Measurements from ENCODE around the gene ZP4. TPM values are rescaled to one million over a fixed set of nuclear protein-coding genes. Genes with fewer than 3 reads are reported as not detected.

ZP4 gene
- total RNA-seq, 1 donor = not detected

- no peaks in the 10 kb centered on the region for H3K9me3 ChIP-seq (ENCODE audit: low read depth, low read length)
- DNase-seq (ENCODE audit: insufficient read length, low spot score, missing footprints) = no peak
- no peak overlapping the region for H3K27ac ChIP-seq (ENCODE audit: low read depth, low read length)
- TF ChIP-seq CTCF (IDR thresholded peaks at IDR 0.05; ENCODE audit: extremely low read depth, low read depth, low read length) = no peak
- H3K4me2 ChIP-seq (ENCODE audit: insufficient read depth, low read length) = no peak overlapping the region
- H3K27me3 ChIP-seq (ENCODE audit: insufficient read depth, low read length) = no peaks in the 10 kb centered on the region
- no peaks in the 10 kb centered on the region for H3K4me1 ChIP-seq (ENCODE audit: insufficient read depth, low read length)
- no peaks in the 10 kb centered on the region for H3K36me3 ChIP-seq (ENCODE audit: insufficient read depth, low read length)
- H4K20me1 ChIP-seq (ENCODE audit: insufficient read depth, low read length) = no peaks in the 10 kb centered on the region
- H3K4me3 ChIP-seq (ENCODE audit: insufficient read depth, low read length) = no peak overlapping the region
- H2AFZ ChIP-seq (ENCODE audit: low read length) = no peak overlapping the region
- H3K79me2 ChIP-seq (ENCODE audit: insufficient read depth, low read length) = no peaks in the 10 kb centered on the region
Measured at GRCh38 chr1:237875291-237875690, 15.4 kb downstream of the ZP4 start.

- no peaks in the 10 kb centered on the region for H3K36me3 ChIP-seq (ENCODE audit: insufficient read depth, low read length)
- no peaks in the 10 kb centered on the region for H3K9me3 ChIP-seq (ENCODE audit: low read depth, low read length)
- H3K4me2 ChIP-seq (ENCODE audit: insufficient read depth, low read length) = no peak overlapping the region
- H4K20me1 ChIP-seq (ENCODE audit: insufficient read depth, low read length) = no peaks in the 10 kb centered on the region
- DNase-seq (ENCODE audit: insufficient read length, low spot score, missing footprints) = no peak
- no peak overlapping the region for H2AFZ ChIP-seq (ENCODE audit: low read length)
- no peaks in the 10 kb centered on the region for H3K27me3 ChIP-seq (ENCODE audit: insufficient read depth, low read length)
- H3K27ac ChIP-seq (ENCODE audit: low read depth, low read length) = no peak overlapping the region
- no peaks in the 10 kb centered on the region for H3K4me1 ChIP-seq (ENCODE audit: insufficient read depth, low read length)
- TF ChIP-seq CTCF (IDR thresholded peaks at IDR 0.05; ENCODE audit: extremely low read depth, low read depth, low read length) = no peak
- no peak overlapping the region for H3K4me3 ChIP-seq (ENCODE audit: insufficient read depth, low read length)
- no peaks in the 10 kb centered on the region for H3K79me2 ChIP-seq (ENCODE audit: insufficient read depth, low read length)
Measured at GRCh38 chr1:237873487-237874211, 17.1 kb downstream of the ZP4 start.

GRCh38 chr1:237868817-237869600 is 21.7 kb downstream of the ZP4 start:
- Histone ChIP-seq H2AFZ (ENCODE audit: low read length) (no peak overlapping the region), H3K4me3 (ENCODE audit: insufficient read depth, low read length) (no peak overlapping the region), H3K79me2 (ENCODE audit: insufficient read depth, low read length) (no peaks in the 10 kb centered on the region), H3K4me1 (ENCODE audit: insufficient read depth, low read length) (no peaks in the 10 kb centered on the region), H4K20me1 (ENCODE audit: insufficient read depth, low read length) (no peaks in the 10 kb centered on the region), H3K4me2 (ENCODE audit: insufficient read depth, low read length) (no peak overlapping the region), H3K27me3 (ENCODE audit: insufficient read depth, low read length) (no peaks in the 10 kb centered on the region), H3K27ac (ENCODE audit: low read depth, low read length) (no peak overlapping the region), H3K9me3 (ENCODE audit: low read depth, low read length) (no peaks in the 10 kb centered on the region), H3K36me3 (ENCODE audit: insufficient read depth, low read length) (no peaks in the 10 kb centered on the region)
- no peak for TF ChIP-seq CTCF (IDR thresholded peaks at IDR 0.05; ENCODE audit: extremely low read depth, low read depth, low read length)
- DNase-seq (ENCODE audit: insufficient read length, low spot score, missing footprints) = no peak

GRCh38 chr1:237867380-237867888 is 23.3 kb downstream of the ZP4 start:
- Histone ChIP-seq H3K4me1 (ENCODE audit: insufficient read depth, low read length) (no peaks in the 10 kb centered on the region), H3K27me3 (ENCODE audit: insufficient read depth, low read length) (no peaks in the 10 kb centered on the region), H3K4me3 (ENCODE audit: insufficient read depth, low read length) (no peak overlapping the region), H3K79me2 (ENCODE audit: insufficient read depth, low read length) (no peaks in the 10 kb centered on the region), H2AFZ (ENCODE audit: low read length) (no peak overlapping the region), H3K36me3 (ENCODE audit: insufficient read depth, low read length) (no peaks in the 10 kb centered on the region), H3K27ac (ENCODE audit: low read depth, low read length) (no peak overlapping the region), H3K9me3 (ENCODE audit: low read depth, low read length) (no peaks in the 10 kb centered on the region), H3K4me2 (ENCODE audit: insufficient read depth, low read length) (no peak overlapping the region), H4K20me1 (ENCODE audit: insufficient read depth, low read length) (no peaks in the 10 kb centered on the region)
- no peak for TF ChIP-seq CTCF (IDR thresholded peaks at IDR 0.05; ENCODE audit: extremely low read depth, low read depth, low read length)
- DNase-seq (ENCODE audit: insufficient read length, low spot score, missing footprints) = no peak

Data from osteoblast (primary cell).